H9 (cell line): ENCODE measurements around the gene KLF6. TPM values are rescaled to one million over a fixed set of nuclear protein-coding genes. Genes with fewer than 3 reads are reported as not detected.

Experiments
- DNase-seq: peaks from one replicate; pipeline ENCODE4 v3.0.0-alpha.2; 2017
- H2AFZ ChIP-seq: one replicate; pipeline ENCODE4 v1.6.1; 2013; ENCODE audit warnings: mild to moderate bottlenecking, low read length, control low read depth, moderate library complexity
- H2AK5ac ChIP-seq: 2 replicates; pipeline ENCODE4 v1.6.1; 2013; ENCODE audit warnings: low read length, control low read depth, mixed read lengths; ENCODE audit not compliant: insufficient read length
- H2BK120ac ChIP-seq: one replicate; pipeline ENCODE4 v1.6.1; 2013; ENCODE audit warnings: low read depth, mild to moderate bottlenecking, low read length, control low read depth, inconsistent platforms; ENCODE audit not compliant: poor library complexity, severe bottlenecking
- H2BK12ac ChIP-seq: 2 replicates; pipeline ENCODE4 v1.6.1; 2013; ENCODE audit warnings: low read length, control low read depth, mixed read lengths, low read depth; ENCODE audit not compliant: insufficient read length
- H2BK15ac ChIP-seq: 2 replicates; pipeline ENCODE4 v1.6.1; 2013; ENCODE audit warnings: low read depth, low read length, control low read depth
- H2BK20ac ChIP-seq: one replicate; pipeline ENCODE4 v1.6.1; 2013; ENCODE audit warnings: low read depth, mild to moderate bottlenecking, low read length, control low read depth, inconsistent platforms; ENCODE audit not compliant: poor library complexity, severe bottlenecking
- H2BK5ac ChIP-seq: 2 replicates; pipeline ENCODE4 v1.6.1; 2013; ENCODE audit warnings: low read length, control low read depth, mixed read lengths; ENCODE audit not compliant: insufficient read length
- H3K14ac ChIP-seq: 2 replicates; pipeline ENCODE4 v1.6.1; 2013; ENCODE audit warnings: low read length, control low read depth; ENCODE audit not compliant: insufficient read depth
- H3K18ac ChIP-seq: 2 replicates; pipeline ENCODE4 v1.6.1; 2013; ENCODE audit warnings: low read depth, mild to moderate bottlenecking, mixed read lengths, low read length, control low read depth; ENCODE audit not compliant: insufficient read length
- H3K23ac ChIP-seq: 2 replicates; pipeline ENCODE4 v1.6.1; 2013; ENCODE audit warnings: low read length, control low read depth, mixed read lengths, low read depth; ENCODE audit not compliant: insufficient read length
- H3K23me2 ChIP-seq: 2 replicates; pipeline ENCODE4 v1.6.1; 2013; ENCODE audit warnings: low read depth, mild to moderate bottlenecking, mixed read lengths, low read length, control low read depth; ENCODE audit not compliant: insufficient read length, poor library complexity, severe bottlenecking
- H3K27ac ChIP-seq: 2 replicates; pipeline ENCODE4 v1.5.1; 2013; ENCODE audit warnings: low read length, control low read depth, mixed read lengths, low read depth; ENCODE audit not compliant: insufficient read length
- H3K27me3 ChIP-seq: 2 replicates; pipeline ENCODE4 v1.6.1; 2013; ENCODE audit warnings: low read length, control low read depth, inconsistent platforms; ENCODE audit not compliant: insufficient read depth
- H3K4ac ChIP-seq: 2 replicates; pipeline ENCODE4 v1.6.1; 2013; ENCODE audit warnings: low read depth, mild to moderate bottlenecking, control low read depth, inconsistent platforms, low read length, moderate library complexity
- H3K4me1 ChIP-seq: 2 replicates; pipeline ENCODE4 v1.6.1; 2013; ENCODE audit warnings: low read length, control low read depth, inconsistent platforms; ENCODE audit not compliant: insufficient read depth
- H3K4me2 ChIP-seq: 2 replicates; pipeline ENCODE4 v1.6.1; 2013; ENCODE audit warnings: low read length, control low read depth, mixed read lengths; ENCODE audit not compliant: insufficient read length, insufficient read depth
- H3K56ac ChIP-seq: 2 replicates; pipeline ENCODE4 v1.6.1; 2013; ENCODE audit warnings: low read depth, mild to moderate bottlenecking, mixed read lengths, low read length, control low read depth; ENCODE audit not compliant: insufficient read length
- H3K79me1 ChIP-seq: 2 replicates; pipeline ENCODE4 v1.6.1; 2013; ENCODE audit warnings: low read depth, mild to moderate bottlenecking, moderate library complexity, low read length, control low read depth, inconsistent platforms; ENCODE audit not compliant: insufficient read depth, poor library complexity, severe bottlenecking
- H3K79me2 ChIP-seq: 2 replicates; pipeline ENCODE4 v1.6.1; 2013; ENCODE audit warnings: low read length, control low read depth, inconsistent platforms; ENCODE audit not compliant: insufficient read depth
- H3K9ac ChIP-seq: 2 replicates; pipeline ENCODE4 v1.6.1; 2013; ENCODE audit warnings: low read length, control low read depth, mixed read lengths; ENCODE audit not compliant: insufficient read length; ENCODE audit errors: extremely low read depth
- H3K9me3 ChIP-seq: one replicate; pipeline ENCODE4 v1.6.1; 2013; ENCODE audit warnings: low read depth, low read length, inconsistent platforms; ENCODE audit not compliant: control insufficient read depth
- H3T11ph ChIP-seq: one replicate; pipeline ENCODE4 v1.6.1; 2013; ENCODE audit warnings: mild to moderate bottlenecking, low read length, control low read depth, inconsistent platforms
- H4K20me1 ChIP-seq: one replicate; pipeline ENCODE4 v1.6.1; 2013; ENCODE audit not compliant: control insufficient read depth, insufficient read length, insufficient read depth
- H4K5ac ChIP-seq: 2 replicates; pipeline ENCODE4 v1.6.1; 2013; ENCODE audit warnings: low read depth, mild to moderate bottlenecking, mixed read lengths, low read length, control low read depth; ENCODE audit not compliant: insufficient read length
- H4K8ac ChIP-seq: replicated peaks from 2 replicates; pipeline ENCODE4 v1.6.1; 2013; ENCODE audit warnings: low read length, control low read depth, mixed read lengths, low read depth; ENCODE audit not compliant: insufficient read length
- H4K91ac ChIP-seq: 2 replicates; pipeline ENCODE4 v1.6.1; 2013; ENCODE audit warnings: low read depth, mild to moderate bottlenecking, moderate library complexity, mixed read lengths, low read length, control low read depth; ENCODE audit not compliant: insufficient read length
- H3K27ac Mint-ChIP-seq, 3 experiments: 2 replicates in 2 of 3; 3 replicates in 1 of 3; pipeline ENCODE4 v1.8.0; 2020 to 2021; ENCODE audit warnings: mixed read lengths in 3 of 3, mild to moderate bottlenecking in 1 of 3, moderate library complexity in 1 of 3
- H3K27me3 Mint-ChIP-seq: 2 replicates; pipeline ENCODE4 v1.8.0; 2021; ENCODE audit warnings: low read depth, mild to moderate bottlenecking, moderate library complexity, mixed read lengths
- H3K36me3 Mint-ChIP-seq, 3 experiments: 2 replicates in 2 of 3; 3 replicates in 1 of 3; pipeline ENCODE4 v1.8.0; 2020 to 2021; ENCODE audit warnings: low read depth in 3 of 3, mixed read lengths in 3 of 3; ENCODE audit not compliant: insufficient read depth in 1 of 3
- H3K4me1 Mint-ChIP-seq, 2 experiments: 2 replicates each; pipeline ENCODE4 v1.8.0; 2020; ENCODE audit warnings: mixed read lengths in 2 of 2
- H3K4me3 Mint-ChIP-seq, 2 experiments: 2 replicates in 1 of 2; 3 replicates in 1 of 2; pipeline ENCODE4 v1.8.0; 2020 to 2021; ENCODE audit warnings: mild to moderate bottlenecking in 2 of 2, mixed read lengths in 2 of 2, moderate library complexity in 1 of 2
- H3K9me3 Mint-ChIP-seq, 2 experiments: 2 replicates in 1 of 2; 3 replicates in 1 of 2; pipeline ENCODE4 v1.8.0; 2020; ENCODE audit warnings: mild to moderate bottlenecking in 2 of 2, mixed read lengths in 2 of 2, moderate library complexity in 1 of 2
- CTCF ChIP-seq: fragments of 200-600 bp; sonication (generic); conservative IDR thresholded peaks from 3 replicates; pipeline ENCODE4 v1.8.0; 2021; ENCODE audit warnings: antibody characterized with exemption, mild to moderate bottlenecking
- WGBS: extraction: QIAGEN DNeasy Blood & Tissue Kit; methylation state at CpG from one replicate; pipeline ENCODE4 v1.1.7; 2013; ENCODE audit warnings: missing lambda C conversion rate, low lambda C conversion rate, mixed read lengths; ENCODE audit not compliant: insufficient read length; ENCODE audit errors: extremely low coverage; 5-methylcytosine and 5-hydroxymethylcytosine counted together
- total RNA-seq: library from RNA; stranded (reverse); gene quantifications from 2 replicates; pipeline ENCODE4 v1.2.1, GENCODE V29; 2021

KLF6 gene
- total RNA-seq, 1 experiment from 2014 or later: 19.3 TPM

- Histone ChIP-seq H2BK120ac (no peak overlapping the region), H4K20me1 (no peaks in the 10 kb centered on the region), H3K9me3 (no peaks in the 10 kb centered on the region), H4K5ac (no peak overlapping the region), H3K27ac (no peak overlapping the region), H2BK5ac (no peak overlapping the region), H3K4ac (no peak overlapping the region), H2BK12ac (no peak overlapping the region), H2BK15ac (no peak overlapping the region), H3T11ph (no peak overlapping the region), H3K79me1 (no peaks in the 10 kb centered on the region), H4K91ac (no peak overlapping the region), H3K23me2 (no peaks in the 10 kb centered on the region), H3K9ac (no peak overlapping the region), H3K23ac (no peak overlapping the region), H3K79me2 (no peaks in the 10 kb centered on the region), H3K4me1 (no peaks in the 10 kb centered on the region), H3K56ac (no peak overlapping the region), H4K8ac (no peak overlapping the region), H2BK20ac (no peak overlapping the region), H3K14ac (no peak overlapping the region), H2AFZ (no peak overlapping the region), H2AK5ac (no peak overlapping the region), H3K18ac (no peak overlapping the region), H3K27me3 (no peaks in the 10 kb centered on the region), H3K4me2 (no peak overlapping the region)
- DNase-seq: no peak
- no peak overlapping the region for H3K4me3 Mint-ChIP-seq
- H3K36me3 Mint-ChIP-seq: peaks cover 0 to 6% (median 3%) of the 10 kb centered on the region in 3 experiments; a peak in 2 of 7 replicates
- no peak overlapping the region for H3K27ac Mint-ChIP-seq
- H3K4me1 Mint-ChIP-seq: peaks cover 0 to 4% of the 10 kb centered on the region in 2 experiments; a peak in 1 of 4 replicates
- no peak for TF ChIP-seq CTCF
- peaks cover 8% of the 10 kb centered on the region for H3K27me3 Mint-ChIP-seq
- peaks cover 10 to 16% of the 10 kb centered on the region in 2 experiments; a peak in 4 of 5 replicates for H3K9me3 Mint-ChIP-seq
- WGBS: no CpG with 5 or more reads among the region's 3 CpGs
These were observed 56.4 kb downstream of the KLF6 start for GRCh38 chr10:3728563-3728962.
